ENCODE data around the gene AMHR2. TPM values are rescaled to one million over a fixed set of nuclear protein-coding genes. Genes with fewer than 3 reads are reported as not detected.

AMHR2 gene
- total RNA-seq, result not detected in 2 replicates

GRCh38 chr12:53423597-53423996 is at the start of gene AMHR2:
Gene AMHR2 (plus strand): TSS chr12:53423855. CDS start chr12:53423935, 80 bp downstream.

GRCh38 chr12:53380104-53380793 is 43.4 kb upstream of the AMHR2 start, which contains the start of gene SP1:
Gene SP1 (plus strand): TSS chr12:53380176. CDS start chr12:53380292, 116 bp downstream.

GRCh38 chr12:53441040-53441833 is 17.6 kb downstream of the AMHR2 start, which contains the start of gene PRR13:
Gene PRR13 (plus strand): TSS chr12:53441734. CDS start chr12:53442715, 981 bp downstream.

GRCh38 chr12:53451661-53452158 is 28.1 kb downstream of the AMHR2 start, which contains the start of gene PCBP2:
Gene PCBP2 (plus strand): TSS chr12:53452102. CDS start chr12:53454801, 2,699 bp downstream.

Other genes with a start within 250 kb of the AMHR2 start
- 15.3 and 16.2 TPM in 2 replicates for gene ZNF740, start 243.1 kb upstream of the AMHR2 start, total RNA-seq
- 9.0 and 11.0 TPM in 2 replicates for gene CSAD, start 242.9 kb upstream of the AMHR2 start, total RNA-seq
- gene ITGB7, start 216.6 kb upstream of the AMHR2 start, total RNA-seq, result 0.12 and 0.77 TPM in 2 replicates
- gene RARG, start 191.6 kb upstream of the AMHR2 start, total RNA-seq, result 20.9 and 27.1 TPM in 2 replicates
- gene ESPL1, start 155.6 kb upstream of the AMHR2 start, total RNA-seq, result 4.2 and 13.4 TPM in 2 replicates
- 293 and 448 TPM in 2 replicates for gene PFDN5, start 128.3 kb upstream of the AMHR2 start, total RNA-seq
- gene MYG1, start 124.2 kb upstream of the AMHR2 start, total RNA-seq, result 45.6 and 58.9 TPM in 2 replicates
- 44.6 and 56.0 TPM in 2 replicates for gene AAAS, start 102.2 kb upstream of the AMHR2 start, total RNA-seq
- 0.25 TPM in 1 of 2 replicates, not detected in the other for gene SP7, start 87.5 kb upstream of the AMHR2 start, total RNA-seq
- gene SP1, start 43.7 kb upstream of the AMHR2 start, total RNA-seq, result 25.9 and 34.1 TPM in 2 replicates
- 25.2 and 26.2 TPM in 2 replicates for gene PRR13, start 17.9 kb downstream of the AMHR2 start, total RNA-seq
- gene PCBP2, start 28.2 kb downstream of the AMHR2 start, total RNA-seq, result 229 and 290 TPM in 2 replicates
- 27.3 and 42.9 TPM in 2 replicates for gene MAP3K12, start 75.6 kb downstream of the AMHR2 start, total RNA-seq
- 46.6 and 60.2 TPM in 2 replicates for gene TARBP2, start 77.4 kb downstream of the AMHR2 start, total RNA-seq
- not detected in 2 replicates for gene NPFF, start 83.6 kb downstream of the AMHR2 start, total RNA-seq
- gene ATF7, start 202.5 kb downstream of the AMHR2 start, total RNA-seq, result 8.2 and 13.4 TPM in 2 replicates

Measured in uterine smooth muscle cell (primary cell).